ENCODE results near the gene C11orf97.
"Not testable (repeated sequence)": the region's sequence is repeated elsewhere in the genome, so short reads cannot be mapped to it uniquely, and the experiment has no call there.

C11orf97 gene

GRCh38 chr11:94493281-94494125, 18.8 kb upstream of the C11orf97 start, which contains the start of the genes ANKRD49 and MRE11:
TSS of gene ANKRD49 (plus strand) at chr11:94493984. CDS start at chr11:94496694, 2,710 bp downstream.
TSS of gene MRE11 (minus strand) at chr11:94493844. CDS start at chr11:94492801, 1,043 bp downstream.
- in situ Hi-C loops (cut with MboI; ENCODE audit: low sequenced_read_pairs, unreplicated experiment): no loop called here
- no peak for TF ChIP-seq CTCF (IDR thresholded peaks at IDR 0.05; ENCODE audit: borderline replicate concordance, control extremely low read depth, extremely low read depth, insufficient read depth, missing control alignments)
- peak; percentile 93 for DNase-seq (ENCODE audit: low spot score)

DNA sequence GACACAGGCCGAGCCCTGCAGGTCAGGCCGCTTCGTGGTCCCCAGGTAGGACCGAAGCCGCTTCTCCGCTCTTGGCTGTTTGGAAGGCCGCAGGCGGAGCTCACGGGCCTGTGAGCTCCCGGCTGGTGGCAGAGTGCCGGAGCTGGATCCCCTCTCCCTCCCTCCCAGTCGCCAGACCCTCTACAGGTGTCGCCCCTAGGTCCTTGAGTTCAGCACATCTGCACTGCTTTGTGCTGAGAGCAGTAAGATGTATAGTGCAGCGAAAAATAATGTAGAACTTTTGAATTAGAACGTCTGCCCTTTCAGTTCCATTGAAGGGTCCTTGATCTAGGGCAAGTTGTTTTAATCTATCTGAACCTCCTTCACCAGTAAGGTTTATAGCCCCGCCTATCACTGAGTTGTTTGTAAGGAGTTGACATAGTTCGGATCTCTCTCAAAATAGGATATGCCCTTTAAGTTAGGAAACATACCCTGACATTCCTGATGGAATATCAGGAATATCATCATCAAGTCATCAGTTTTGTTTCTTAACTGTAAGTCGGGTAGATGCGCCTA, 18.1 kb upstream of the C11orf97 start:
- no peak for DNase-seq (ENCODE audit: low spot score)
- in situ Hi-C loops (cut with MboI; ENCODE audit: low sequenced_read_pairs, unreplicated experiment): no loop called here
- no peak for TF ChIP-seq CTCF (IDR thresholded peaks at IDR 0.05; ENCODE audit: borderline replicate concordance, control extremely low read depth, extremely low read depth, insufficient read depth, missing control alignments)

GRCh38 chr11:94500181-94500580, 12.1 kb upstream of the C11orf97 start:
- no peak for DNase-seq (ENCODE audit: low spot score)
- no peak for TF ChIP-seq CTCF (IDR thresholded peaks at IDR 0.05; ENCODE audit: borderline replicate concordance, control extremely low read depth, extremely low read depth, insufficient read depth, missing control alignments)
- in situ Hi-C loops (cut with MboI; ENCODE audit: low sequenced_read_pairs, unreplicated experiment): loop anchor here (10.0 to 25.0 kb wide), 3 partner anchors 175 to 588 kb away; no protein-coding TSS in a partner anchor

DNA sequence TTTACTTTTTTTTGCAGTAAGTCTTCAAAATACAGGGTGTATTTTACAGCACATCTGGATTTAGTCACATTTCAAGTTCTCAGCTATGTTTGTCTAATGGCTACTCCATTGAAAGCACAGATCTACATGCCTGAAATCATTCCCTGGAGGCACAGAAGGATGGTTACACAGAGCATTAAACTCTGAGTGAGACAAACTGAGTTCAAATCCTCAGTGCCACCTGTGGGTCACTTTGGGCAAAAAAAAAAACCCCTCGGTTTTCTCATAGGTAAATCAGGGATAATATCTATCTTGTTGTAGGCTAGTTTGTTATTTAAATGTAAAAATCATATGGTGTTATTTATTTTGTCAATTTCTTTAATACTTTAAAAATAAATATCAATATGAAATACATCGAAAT, 10.7 kb upstream of the C11orf97 start:
- in situ Hi-C loops (cut with MboI; ENCODE audit: low sequenced_read_pairs, unreplicated experiment): loop anchor here (10.0 to 25.0 kb wide), 3 partner anchors 177 to 589 kb away; no protein-coding TSS in a partner anchor
- no peak for TF ChIP-seq CTCF (IDR thresholded peaks at IDR 0.05; ENCODE audit: borderline replicate concordance, control extremely low read depth, extremely low read depth, insufficient read depth, missing control alignments)

GRCh38 chr11:94504689-94505293, 7.5 kb upstream of the C11orf97 start:
- DNase-seq (ENCODE audit: low spot score): peak; percentile 50
- peak; percentile 35 for TF ChIP-seq CTCF (IDR thresholded peaks at IDR 0.05; ENCODE audit: borderline replicate concordance, control extremely low read depth, extremely low read depth, insufficient read depth, missing control alignments)
- in situ Hi-C loops (cut with MboI; ENCODE audit: low sequenced_read_pairs, unreplicated experiment): loop anchor here (10.0 to 25.0 kb wide), 3 partner anchors 180 to 592 kb away; no protein-coding TSS in a partner anchor

More for the DNA sequence above, 10.7 kb upstream of the C11orf97 start:
- DNase-seq (ENCODE audit: low spot score): no peak

- DNase-seq (ENCODE audit: low spot score): not testable (repeated sequence)
These were observed 5.7 kb upstream of the C11orf97 start for GRCh38 chr11:94506513-94506912.

More at GRCh38 chr11:94506513-94506912, 5.7 kb upstream of the C11orf97 start:
- in situ Hi-C loops (cut with MboI; ENCODE audit: low sequenced_read_pairs, unreplicated experiment): loop anchor here (10.0 to 25.0 kb wide), 3 partner anchors 182 to 594 kb away; no protein-coding TSS in a partner anchor

Data from GM13976 (cell line).